GM19452 (cell line): ENCODE results near the gene CXCL1.
"Not testable (repeated sequence)": the region's sequence is repeated elsewhere in the genome, so short reads cannot be mapped to it uniquely, and the experiment has no call there.

Source experiments
- ATAC-seq: cut with Tn5 transposase; IDR thresholded peaks from one replicate; pipeline ENCODE4 v1.9.1; 2021; ENCODE audit not compliant: unreplicated experiment

The CXCL1 gene

GRCh38 chr4:73872316-73873108 lies 3.3 kb downstream of the CXCL1 start:
- no peak for ATAC-seq

GRCh38 chr4:73874386-73874785 lies 5.2 kb downstream of the CXCL1 start:
- no peak for ATAC-seq

- ATAC-seq, result no peak
Measured at GRCh38 chr4:73875401-73875800, 6.2 kb downstream of the CXCL1 start.

- no peak for ATAC-seq
Measured at GRCh38 chr4:73883306-73883705, 14.1 kb downstream of the CXCL1 start.

- no peak for ATAC-seq
Measured at GRCh38 chr4:73885574-73886267, 16.5 kb downstream of the CXCL1 start.

GRCh38 chr4:73891326-73891725 lies 22.1 kb downstream of the CXCL1 start:
- ATAC-seq, result no peak

- no peak for ATAC-seq
Measured at GRCh38 chr4:73891739-73892405, 22.7 kb downstream of the CXCL1 start.

GRCh38 chr4:73892966-73893365 lies 23.8 kb downstream of the CXCL1 start:
- ATAC-seq, result no peak

GRCh38 chr4:73894001-73894400 lies 24.8 kb downstream of the CXCL1 start:
- ATAC-seq, result no peak

GRCh38 chr4:73895201-73896175 lies 26.3 kb downstream of the CXCL1 start:
- no peak for ATAC-seq

- no peak for ATAC-seq
Measured at GRCh38 chr4:73896416-73896815, 27.2 kb downstream of the CXCL1 start.

GRCh38 chr4:73897380-73898136 lies 28.4 kb downstream of the CXCL1 start:
- ATAC-seq, result no peak

GRCh38 chr4:73899338-73899737 lies 30.1 kb downstream of the CXCL1 start:
- ATAC-seq, result not testable (repeated sequence)

- ATAC-seq, result no peak
Measured at GRCh38 chr4:73901031-73901430, 31.8 kb downstream of the CXCL1 start.

GRCh38 chr4:73902038-73902637 lies 32.9 kb downstream of the CXCL1 start:
- no peak for ATAC-seq

GRCh38 chr4:73902817-73903547 lies 33.8 kb downstream of the CXCL1 start:
- ATAC-seq, result no peak

- no peak for ATAC-seq
Measured at GRCh38 chr4:73904491-73904890, 35.3 kb downstream of the CXCL1 start.

GRCh38 chr4:73908965-73909364 lies 39.8 kb downstream of the CXCL1 start:
- ATAC-seq, result no peak

GRCh38 chr4:73911746-73912145 lies 42.6 kb downstream of the CXCL1 start:
- ATAC-seq, result no peak
